WTC11 (cell line): Measurements from ENCODE around the gene NR3C2. TPM values are rescaled to one million over a fixed set of nuclear protein-coding genes. Genes with fewer than 3 reads are reported as not detected.

Experiments used
- ATAC-seq: fragments of 200-7000 bp; cut with Tn5 transposase; 2 replicates; pipeline ENCODE4 v1.10.0; 2021; ENCODE audit warnings: mild to moderate bottlenecking, moderate library complexity
- CTCF ChIA-PET: fragments of 300-600 bp; sonication (Branson Sonifier 250); formaldehyde crosslinking; loops from one replicate; lab custom pipeline; 2021; ENCODE audit warnings: antibody characterized with exemption; lab: Charles Lee
- POLR2A ChIA-PET: fragments of 350-600 bp; sonication (Branson Sonifier 250); formaldehyde crosslinking; loops from one replicate; lab custom pipeline; 2021; ENCODE audit warnings: antibody characterized with exemption; lab: Charles Lee
- DNase-seq: peaks from one replicate; pipeline ENCODE4 v3.0.0; 2021; ENCODE audit warnings: low spot score
- H3K27ac Mint-ChIP-seq: 2 replicates; pipeline ENCODE4 v1.8.0; 2021; ENCODE audit warnings: mixed read lengths
- H3K27me3 Mint-ChIP-seq: 2 replicates; pipeline ENCODE4 v1.8.0; 2021; ENCODE audit warnings: low read depth, mild to moderate bottlenecking, moderate library complexity, mixed read lengths
- H3K36me3 Mint-ChIP-seq: 2 replicates; pipeline ENCODE4 v1.8.0; 2021; ENCODE audit warnings: mixed read lengths
- H3K4me1 Mint-ChIP-seq: 2 replicates; pipeline ENCODE4 v1.8.0; 2022; ENCODE audit warnings: mixed read lengths
- H3K4me3 Mint-ChIP-seq: 2 replicates; pipeline ENCODE4 v1.8.0; 2021; ENCODE audit warnings: mild to moderate bottlenecking, moderate library complexity, mixed read lengths
- H3K9me3 Mint-ChIP-seq: 2 replicates; pipeline ENCODE4 v1.8.0; 2021; ENCODE audit warnings: mixed read lengths
- AR ChIP-seq: fragments of 250-450 bp; sonication (Bioruptor Pico); IDR thresholded peaks from 2 replicates; pipeline ENCODE4 v1.9.0; 2021; ENCODE audit warnings: mild to moderate bottlenecking
- ATF2 ChIP-seq: sonication (generic); formaldehyde crosslinking; IDR thresholded peaks from 2 replicates; pipeline ENCODE4 v1.8.1; 2022; ENCODE audit warnings: low read depth, missing genetic modification reagents, borderline replicate concordance
- ESRRA ChIP-seq: sonication (generic); formaldehyde crosslinking; IDR thresholded peaks from 2 replicates; pipeline ENCODE4 v1.8.1; 2022; ENCODE audit warnings: mild to moderate bottlenecking, missing genetic modification reagents, borderline replicate concordance
- FOXJ3 ChIP-seq: sonication (generic); formaldehyde crosslinking; IDR thresholded peaks from 2 replicates; pipeline ENCODE4 v1.9.0; 2021; ENCODE audit warnings: missing genetic modification reagents, mild to moderate bottlenecking, borderline replicate concordance
- FOXP1 ChIP-seq: sonication (generic); formaldehyde crosslinking; IDR thresholded peaks from 2 replicates; pipeline ENCODE4 v1.8.0; 2022; ENCODE audit warnings: missing genetic modification reagents, mild to moderate bottlenecking, moderate library complexity, borderline replicate concordance
- HMGA2 ChIP-seq: fragments of 250-450 bp; sonication (Bioruptor Pico); IDR thresholded peaks from 2 replicates; pipeline ENCODE4 v1.4.0; 2021; ENCODE audit warnings: mild to moderate bottlenecking, moderate library complexity
- JUN ChIP-seq: sonication (generic); formaldehyde crosslinking; IDR thresholded peaks from 2 replicates; pipeline ENCODE4 v1.8.0; 2023; ENCODE audit warnings: mild to moderate bottlenecking, missing genetic modification reagents
- MXD4 ChIP-seq: fragments of 250-450 bp; sonication (Bioruptor Pico); IDR thresholded peaks from 2 replicates; pipeline ENCODE4 v1.8.0; 2021; ENCODE audit warnings: mild to moderate bottlenecking, moderate library complexity, borderline replicate concordance
- MYBL2 ChIP-seq: sonication (generic); formaldehyde crosslinking; IDR thresholded peaks from 2 replicates; pipeline ENCODE4 v1.8.1; 2023; ENCODE audit warnings: mild to moderate bottlenecking, moderate library complexity, missing genetic modification reagents
- NFYB ChIP-seq: sonication (generic); formaldehyde crosslinking; conservative IDR thresholded peaks from 2 replicates; pipeline ENCODE4 v1.8.0; 2022; ENCODE audit warnings: low read depth, missing genetic modification reagents
- NR1H2 ChIP-seq: sonication (generic); formaldehyde crosslinking; IDR thresholded peaks from 2 replicates; pipeline ENCODE4 v1.9.0; 2021; ENCODE audit warnings: mild to moderate bottlenecking, moderate library complexity, missing genetic modification reagents
- NR2C2 ChIP-seq: sonication (generic); formaldehyde crosslinking; IDR thresholded peaks from 2 replicates; pipeline ENCODE4 v1.8.0; 2022; ENCODE audit warnings: mild to moderate bottlenecking, missing genetic modification reagents
- PRDM15 ChIP-seq: sonication (generic); formaldehyde crosslinking; IDR thresholded peaks from 2 replicates; pipeline ENCODE4 v1.8.0; 2022; ENCODE audit warnings: missing genetic modification reagents
- PREB ChIP-seq: sonication (generic); formaldehyde crosslinking; IDR thresholded peaks from 2 replicates; pipeline ENCODE4 v1.8.1; 2022; ENCODE audit warnings: mild to moderate bottlenecking, missing genetic modification reagents, moderate library complexity, borderline replicate concordance
- TEAD4 ChIP-seq: sonication (generic); formaldehyde crosslinking; IDR thresholded peaks from 2 replicates; pipeline ENCODE4 v1.8.0; 2022; ENCODE audit warnings: mild to moderate bottlenecking, missing genetic modification reagents
- ZBTB43 ChIP-seq: sonication (generic); formaldehyde crosslinking; IDR thresholded peaks from 2 replicates; pipeline ENCODE4 v1.8.1; 2023; ENCODE audit warnings: mild to moderate bottlenecking, missing genetic modification reagents
- ZNF232 ChIP-seq: sonication (generic); formaldehyde crosslinking; IDR thresholded peaks from 2 replicates; pipeline ENCODE4 v1.8.0; 2022; ENCODE audit warnings: mild to moderate bottlenecking, missing genetic modification reagents
- ZNF317 ChIP-seq: sonication (generic); formaldehyde crosslinking; IDR thresholded peaks from 2 replicates; pipeline ENCODE4 v1.8.1; 2023; ENCODE audit warnings: low read depth, mild to moderate bottlenecking, moderate library complexity, missing genetic modification reagents, borderline replicate concordance
- ZNF423 ChIP-seq: fragments of 250-450 bp; sonication (Bioruptor Pico); IDR thresholded peaks from 2 replicates; pipeline ENCODE4 v2.1.2; 2022; ENCODE audit warnings: mild to moderate bottlenecking, moderate library complexity
- ZNF671 ChIP-seq: fragments of 250-450 bp; sonication (Bioruptor Pico); IDR thresholded peaks from 2 replicates; pipeline ENCODE4 v1.8.0; 2021; ENCODE audit warnings: mild to moderate bottlenecking
- total RNA-seq: library from RNA; stranded (reverse); gene quantifications from 3 replicates; pipeline ENCODE4 v1.2.3, GENCODE V29; 2021

The NR3C2 gene
- total RNA-seq, 1 experiment from 2014 or later, result 2.8 TPM

GRCh38 chr4:148079961-148080360, 362.3 kb downstream of the NR3C2 start:
- CTCF ChIA-PET, result no interaction called here
- no peak for ATAC-seq
- no peak overlapping the region for H3K27ac Mint-ChIP-seq
- H3K27me3 Mint-ChIP-seq, result no peaks in the 10 kb centered on the region; the same call in 1 of the 2 replicates
- DNase-seq, result no peak
- TF ChIP-seq HMGA2 (no peak), ATF2 (no peak), ZNF317 (CRISPR knock-in tag) (no peak), NR1H2 (CRISPR knock-in tag) (no peak), PREB (CRISPR knock-in tag) (no peak), PRDM15 (CRISPR knock-in tag) (no peak), FOXJ3 (CRISPR knock-in tag) (no peak), JUN (no peak), NR2C2 (CRISPR knock-in tag) (no peak), MYBL2 (no peak), ZNF423 (CRISPR knock-in tag) (no peak), AR (CRISPR knock-in tag) (no peak), FOXP1 (no peak), NFYB (CRISPR knock-in tag) (no peak), ESRRA (CRISPR knock-in tag) (no peak), ZBTB43 (CRISPR knock-in tag) (no peak), TEAD4 (CRISPR knock-in tag) (no peak), ZNF671 (CRISPR knock-in tag) (no peak), ZNF232 (no peak), MXD4 (CRISPR knock-in tag) (no peak)
- no peak overlapping the region for H3K4me3 Mint-ChIP-seq
- H3K4me1 Mint-ChIP-seq, result peaks cover 9% of the 10 kb centered on the region
- H3K36me3 Mint-ChIP-seq, result peaks cover 19% of the 10 kb centered on the region
- peaks cover 22% of the 10 kb centered on the region for H3K9me3 Mint-ChIP-seq
- POLR2A ChIA-PET, result no interaction called here
